Skeletal muscle satellite cell (primary cell): ENCODE measurements around the gene TAOK1.
A peak's percentile ranks its signal among the peaks of the same experiment; 100 is the strongest.
"Not testable (repeated sequence)": the region's sequence is repeated elsewhere in the genome, so short reads cannot be mapped to it uniquely, and the experiment has no call there.

Source experiments
- H3K27me3 ChIP-seq: 2 replicates; pipeline ENCODE4 v1.7.0; 2013; ENCODE audit warnings: low read length; ENCODE audit not compliant: control insufficient read depth, insufficient read depth
- H3K36me3 ChIP-seq: 2 replicates; pipeline ENCODE4 v1.7.0; 2013; ENCODE audit warnings: mild to moderate bottlenecking, control low read depth, low read length; ENCODE audit not compliant: insufficient read depth
- H3K4me1 ChIP-seq: 2 replicates; pipeline ENCODE4 v1.7.0; 2013; ENCODE audit warnings: low read length; ENCODE audit not compliant: control insufficient read depth, insufficient read depth
- H3K4me2 ChIP-seq: 2 replicates; pipeline ENCODE4 v1.7.0; 2013; ENCODE audit warnings: mild to moderate bottlenecking, low read length
- H3K4me3 ChIP-seq: 2 replicates; pipeline ENCODE4 v1.7.0; 2013; ENCODE audit warnings: low read length
- H3K9ac ChIP-seq: 2 replicates; pipeline ENCODE4 v1.7.0; 2013; ENCODE audit warnings: mild to moderate bottlenecking, low read depth, low read length, moderate library complexity
- H3K9me3 ChIP-seq: replicated peaks from 2 replicates; pipeline ENCODE4 v1.7.0; 2013; ENCODE audit warnings: mild to moderate bottlenecking, control low read depth, low read length

TAOK1 gene

DNA sequence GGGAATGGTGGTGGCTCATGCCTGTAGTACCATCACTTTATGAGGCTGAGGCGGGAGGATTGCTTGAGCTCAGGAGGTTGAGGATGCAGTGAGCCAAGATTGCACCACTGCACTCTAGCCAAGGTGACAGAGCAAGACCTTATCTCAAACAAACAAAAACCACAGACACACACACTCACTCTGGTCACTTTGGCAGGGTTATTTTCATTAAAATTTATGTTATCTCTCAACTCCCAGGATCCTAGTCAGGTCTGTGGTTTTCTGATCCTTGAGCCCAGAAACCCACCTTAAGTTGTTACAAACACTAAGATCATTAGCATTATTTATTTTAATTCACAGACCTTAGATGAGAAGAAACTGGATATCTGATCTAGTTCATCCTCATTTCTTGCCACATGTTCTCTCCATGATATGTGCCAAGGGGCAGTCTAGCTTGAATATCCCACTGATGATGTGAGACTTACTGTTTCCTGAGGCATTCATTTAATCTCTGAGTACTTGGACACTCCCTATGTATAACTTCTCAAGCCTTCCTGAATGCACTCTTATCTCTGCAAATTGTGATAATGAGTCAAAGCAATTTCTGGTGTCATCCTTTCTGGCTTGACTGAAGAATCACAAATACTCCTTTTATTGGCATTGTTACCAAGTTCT lies 167.0 kb downstream of the TAOK1 start:
- Histone ChIP-seq H3K27me3 (no peaks in the 10 kb centered on the region), H3K4me1 (peaks cover 4% of the 10 kb centered on the region), H3K4me2 (no peak overlapping the region), H3K9ac (no peak overlapping the region), H3K4me3 (no peak overlapping the region), H3K36me3 (peaks cover 4% of the 10 kb centered on the region), H3K9me3 (no peaks in the 10 kb centered on the region)

DNA sequence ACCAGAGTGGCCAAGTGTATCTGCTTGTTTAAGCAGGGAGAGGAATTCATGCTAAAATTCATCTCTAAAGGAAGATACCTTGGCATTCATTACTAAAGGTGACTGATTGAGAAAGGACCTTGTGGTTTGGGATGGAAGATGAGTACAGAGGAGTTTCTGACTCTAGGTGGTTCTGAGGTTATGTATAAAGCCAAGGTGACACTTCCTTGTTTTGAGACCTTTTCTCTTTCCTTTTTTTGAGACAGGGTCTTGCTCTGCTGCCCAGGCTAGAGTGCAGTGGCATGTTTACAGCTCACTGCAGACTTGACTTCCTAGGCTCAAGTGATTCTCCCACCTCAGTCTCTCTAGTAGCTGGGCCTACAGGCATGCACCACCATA lies 167.6 kb downstream of the TAOK1 start:
- Histone ChIP-seq H3K9me3 (no peaks in the 10 kb centered on the region), H3K4me2 (no peak overlapping the region), H3K27me3 (no peaks in the 10 kb centered on the region), H3K36me3 (peaks cover 5% of the 10 kb centered on the region), H3K4me3 (no peak overlapping the region), H3K9ac (no peak overlapping the region), H3K4me1 (peaks cover 4% of the 10 kb centered on the region)

GRCh38 chr17:29558139-29558538 lies 168.0 kb downstream of the TAOK1 start:
- not testable (repeated sequence) for H3K36me3 ChIP-seq, H3K27me3 ChIP-seq, H3K9me3 ChIP-seq, H3K4me3 ChIP-seq, H3K9ac ChIP-seq, H3K4me2 ChIP-seq, H3K4me1 ChIP-seq

- H3K4me2 ChIP-seq: no peak overlapping the region
- H3K9me3 ChIP-seq: no peaks in the 10 kb centered on the region
- no peaks in the 10 kb centered on the region for H3K27me3 ChIP-seq
- H3K4me1 ChIP-seq: peaks cover 4% of the 10 kb centered on the region
- H3K36me3 ChIP-seq: peaks cover 5% of the 10 kb centered on the region
- no peak overlapping the region for H3K4me3 ChIP-seq
- no peak overlapping the region for H3K9ac ChIP-seq
Observed at GRCh38 chr17:29559640-29560039, 169.5 kb downstream of the TAOK1 start.

DNA sequence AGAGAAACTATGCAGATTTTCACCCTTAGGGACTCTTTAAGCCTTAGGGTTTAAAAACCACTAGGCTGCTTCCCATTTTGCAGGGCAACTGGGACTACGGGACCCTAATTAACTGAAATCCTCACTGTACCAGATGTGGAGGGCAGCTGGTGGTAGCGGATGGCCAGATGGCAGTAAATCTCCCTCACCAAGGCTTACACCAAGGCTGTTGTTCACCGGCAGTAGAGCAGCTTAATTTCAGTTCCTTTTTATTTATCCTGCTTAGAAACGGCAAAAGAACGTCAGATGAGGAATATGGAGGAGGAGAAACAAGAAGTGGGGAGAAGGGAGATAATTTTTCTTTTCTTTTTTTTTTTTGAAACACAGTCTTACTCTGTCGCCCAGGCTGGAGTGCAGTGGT lies 170.2 kb downstream of the TAOK1 start:
- H3K9me3 ChIP-seq: no peaks in the 10 kb centered on the region
- peaks cover 5% of the 10 kb centered on the region for H3K36me3 ChIP-seq
- no peaks in the 10 kb centered on the region for H3K27me3 ChIP-seq
- peaks cover 4% of the 10 kb centered on the region for H3K4me1 ChIP-seq
- H3K9ac ChIP-seq: no peak overlapping the region
- no peak overlapping the region for H3K4me3 ChIP-seq
- H3K4me2 ChIP-seq: peak overlapping the region; percentile 24

GRCh38 chr17:29561554-29562517 lies 171.7 kb downstream of the TAOK1 start:
- no peaks in the 10 kb centered on the region for H3K27me3 ChIP-seq
- no peak overlapping the region for H3K9ac ChIP-seq
- peaks cover 16% of the 10 kb centered on the region for H3K4me1 ChIP-seq
- H3K9me3 ChIP-seq: no peaks in the 10 kb centered on the region
- peaks cover 5% of the 10 kb centered on the region for H3K36me3 ChIP-seq
- no peak overlapping the region for H3K4me3 ChIP-seq
- no peak overlapping the region for H3K4me2 ChIP-seq

- no peaks in the 10 kb centered on the region for H3K9me3 ChIP-seq
- H3K27me3 ChIP-seq: no peaks in the 10 kb centered on the region
- peaks cover 16% of the 10 kb centered on the region for H3K4me1 ChIP-seq
- no peak overlapping the region for H3K4me2 ChIP-seq
- H3K36me3 ChIP-seq: peaks cover 5% of the 10 kb centered on the region
- no peak overlapping the region for H3K9ac ChIP-seq
- H3K4me3 ChIP-seq: no peak overlapping the region
Observed at GRCh38 chr17:29562615-29563014, 172.5 kb downstream of the TAOK1 start.

DNA sequence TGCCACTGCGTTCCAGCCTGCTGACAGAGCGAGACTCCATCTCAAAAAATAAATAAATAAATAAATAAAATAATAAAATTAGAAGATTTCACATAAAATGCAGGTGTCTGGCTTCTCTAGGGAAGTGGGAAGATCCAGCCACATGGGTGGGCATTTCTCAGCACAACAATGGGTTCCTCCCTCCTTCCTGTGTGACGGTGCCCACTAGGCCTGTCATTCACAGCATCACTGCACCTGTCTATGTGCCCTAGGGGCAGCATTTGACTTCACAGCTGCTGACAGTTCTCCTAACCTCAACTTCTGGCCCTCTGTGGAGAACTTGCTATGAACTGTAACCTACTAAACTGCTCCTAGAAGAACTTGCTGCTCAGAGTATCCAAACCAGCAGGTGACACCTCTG lies 173.7 kb downstream of the TAOK1 start:
- H3K4me1 ChIP-seq: peaks cover 16% of the 10 kb centered on the region

DNA sequence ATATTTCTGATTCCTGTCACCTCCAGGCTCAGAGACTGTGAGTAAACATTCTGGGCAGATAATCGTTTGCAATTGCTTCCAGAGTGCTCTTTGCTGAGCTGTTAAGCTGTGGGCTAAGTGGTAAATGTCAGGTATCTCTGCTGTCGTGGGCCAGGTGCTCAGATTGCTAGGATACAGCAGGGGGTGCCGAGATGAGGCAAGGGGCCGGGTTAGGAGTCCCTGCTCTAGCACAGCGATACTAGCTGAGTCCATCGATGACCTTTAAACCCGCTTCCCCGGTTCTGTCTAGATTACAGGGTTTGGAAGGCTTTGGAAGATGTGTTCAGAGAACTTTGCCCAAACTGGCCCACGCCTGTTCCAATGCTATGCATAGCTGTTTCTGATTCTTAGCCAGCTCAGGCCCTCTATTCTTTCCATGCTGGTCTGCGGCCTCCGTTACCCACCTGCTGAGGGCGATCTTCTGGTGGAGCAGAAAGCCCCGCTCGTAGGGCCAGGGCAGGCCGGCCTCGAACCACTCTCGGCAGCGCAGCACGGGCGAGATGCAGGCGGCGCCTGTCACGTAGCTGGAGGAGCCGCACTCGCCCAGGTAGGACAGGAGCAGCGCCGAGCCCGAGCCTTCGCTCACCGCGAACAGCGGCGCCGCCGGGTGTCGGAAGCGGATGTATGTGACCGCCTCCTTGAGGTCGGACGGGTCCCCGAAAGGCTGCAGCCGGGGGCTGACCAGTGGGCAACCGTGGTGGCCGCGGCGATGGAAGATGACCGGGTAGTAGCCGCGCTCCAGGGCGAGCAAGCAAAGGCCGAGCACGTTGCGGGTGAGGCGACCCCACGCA lies 175.7 kb downstream of the TAOK1 start:
- Histone ChIP-seq H3K27me3 (no peaks in the 10 kb centered on the region), H3K4me1 (peaks cover 21% of the 10 kb centered on the region), H3K4me3 (peak overlapping the region; percentile 74), H3K36me3 (peaks cover 8% of the 10 kb centered on the region), H3K9ac (peak overlapping the region; percentile 57), H3K9me3 (no peaks in the 10 kb centered on the region), H3K4me2 (peak overlapping the region; percentile 98)

More for the DNA sequence above, 173.7 kb downstream of the TAOK1 start:
- peaks cover 5% of the 10 kb centered on the region for H3K36me3 ChIP-seq
- no peak overlapping the region for H3K9ac ChIP-seq
- H3K4me2 ChIP-seq: no peak overlapping the region
- no peaks in the 10 kb centered on the region for H3K9me3 ChIP-seq
- H3K4me3 ChIP-seq: no peak overlapping the region
- no peaks in the 10 kb centered on the region for H3K27me3 ChIP-seq

GRCh38 chr17:29566473-29567303 lies 176.5 kb downstream of the TAOK1 start, which contains the start of gene ABHD15:
Gene ABHD15, minus strand, starts transcription at chr17:29567037. Its CDS starts 71 bp downstream, at chr17:29566966.
- peaks cover 11% of the 10 kb centered on the region for H3K36me3 ChIP-seq
- H3K4me1 ChIP-seq: peaks cover 21% of the 10 kb centered on the region
- peak within 1 kb of the TSS; percentile 98 for H3K4me2 ChIP-seq
- peak within 1 kb of the TSS; percentile 74 for H3K4me3 ChIP-seq
- no peaks in the 10 kb centered on the region for H3K9me3 ChIP-seq
- no peaks in the 10 kb centered on the region for H3K27me3 ChIP-seq
- H3K9ac ChIP-seq: peak within 1 kb of the TSS; percentile 73

DNA sequence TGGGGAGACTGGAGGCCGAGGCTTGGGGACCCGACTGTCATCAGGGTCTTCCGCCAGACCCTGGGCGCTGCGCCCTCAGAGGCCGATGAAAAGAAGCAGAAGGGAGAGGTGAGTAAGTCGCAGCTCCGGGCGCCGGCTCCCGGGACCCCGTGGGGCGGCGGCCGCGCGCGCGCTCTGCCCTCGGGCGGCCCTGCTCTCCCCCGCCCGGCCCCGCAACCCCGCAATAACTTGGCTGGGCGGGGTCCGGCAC lies 177.1 kb downstream of the TAOK1 start:
- Histone ChIP-seq H3K36me3 (peaks cover 7% of the 10 kb centered on the region), H3K9me3 (no peaks in the 10 kb centered on the region), H3K4me3 (peak overlapping the region; percentile 74), H3K4me2 (peak overlapping the region; percentile 98), H3K27me3 (no peaks in the 10 kb centered on the region), H3K4me1 (peaks cover 24% of the 10 kb centered on the region), H3K9ac (peak overlapping the region; percentile 73)
